Activated naive CD4-positive, alpha-beta T cell treated with anti-CD3 and anti-CD28 coated beads, Interleukin-2, amount 50 U/mL, for 16 hours (primary cell): ENCODE data around the gene IDH3B.
"Not testable (repeated sequence)": the region's sequence is repeated elsewhere in the genome, so short reads cannot be mapped to it uniquely, and the experiment has no call there.

Experiments used
- DNase-seq: peaks from one replicate; pipeline ENCODE4 v3.0.0-alpha.2; 2020

The IDH3B gene

GRCh38 chr20:2663887-2664719 is at the start of gene IDH3B:
Gene IDH3B (minus strand): TSS chr20:2664216. CDS start chr20:2664188, 28 bp downstream.
- DNase-seq = peak; percentile 90

DNA sequence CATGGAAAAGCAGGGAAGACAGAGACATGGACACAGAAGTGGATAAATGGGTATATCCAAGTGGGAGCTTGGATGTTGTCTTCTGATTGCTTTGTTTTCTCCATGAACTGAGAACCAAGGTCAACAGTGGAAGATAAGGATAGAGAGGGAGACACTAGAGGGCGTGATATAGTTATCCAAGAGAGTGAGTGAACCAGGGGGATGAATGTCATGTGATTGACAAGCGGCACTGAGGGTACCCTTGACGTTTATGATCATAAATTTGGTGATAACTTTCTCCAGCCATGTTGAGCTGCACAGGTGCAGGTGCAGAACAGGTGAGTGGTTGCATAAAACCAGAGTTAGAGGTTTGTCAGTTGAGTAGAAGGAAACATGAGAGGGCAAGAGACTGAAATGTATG is 49.3 kb upstream of the IDH3B start:
- DNase-seq = no peak

- DNase-seq = no peak
Observed at GRCh38 chr20:2709205-2709981, 45.4 kb upstream of the IDH3B start.

DNA sequence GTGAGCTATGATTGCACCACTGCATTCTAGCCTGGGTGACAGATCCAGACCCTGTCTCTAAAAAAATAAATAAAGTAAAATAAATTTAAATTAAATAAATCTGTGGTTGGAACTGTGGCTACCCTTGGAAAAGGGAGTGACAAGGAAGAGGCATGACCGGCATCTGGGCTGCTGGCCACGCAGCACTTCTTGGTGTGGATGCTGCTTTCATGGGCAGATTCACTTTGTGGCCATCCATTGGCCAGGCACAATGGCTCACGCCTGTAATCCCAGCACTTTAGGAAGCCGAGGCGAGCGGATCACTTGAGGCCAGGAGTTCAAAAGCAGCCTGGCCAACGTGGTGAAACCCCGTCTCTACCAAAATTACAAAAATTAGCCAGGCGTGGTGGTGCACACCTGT is 44.6 kb upstream of the IDH3B start:
- DNase-seq = no peak

- no peak for DNase-seq
Observed at GRCh38 chr20:2708073-2708415, 44.0 kb upstream of the IDH3B start.

DNA sequence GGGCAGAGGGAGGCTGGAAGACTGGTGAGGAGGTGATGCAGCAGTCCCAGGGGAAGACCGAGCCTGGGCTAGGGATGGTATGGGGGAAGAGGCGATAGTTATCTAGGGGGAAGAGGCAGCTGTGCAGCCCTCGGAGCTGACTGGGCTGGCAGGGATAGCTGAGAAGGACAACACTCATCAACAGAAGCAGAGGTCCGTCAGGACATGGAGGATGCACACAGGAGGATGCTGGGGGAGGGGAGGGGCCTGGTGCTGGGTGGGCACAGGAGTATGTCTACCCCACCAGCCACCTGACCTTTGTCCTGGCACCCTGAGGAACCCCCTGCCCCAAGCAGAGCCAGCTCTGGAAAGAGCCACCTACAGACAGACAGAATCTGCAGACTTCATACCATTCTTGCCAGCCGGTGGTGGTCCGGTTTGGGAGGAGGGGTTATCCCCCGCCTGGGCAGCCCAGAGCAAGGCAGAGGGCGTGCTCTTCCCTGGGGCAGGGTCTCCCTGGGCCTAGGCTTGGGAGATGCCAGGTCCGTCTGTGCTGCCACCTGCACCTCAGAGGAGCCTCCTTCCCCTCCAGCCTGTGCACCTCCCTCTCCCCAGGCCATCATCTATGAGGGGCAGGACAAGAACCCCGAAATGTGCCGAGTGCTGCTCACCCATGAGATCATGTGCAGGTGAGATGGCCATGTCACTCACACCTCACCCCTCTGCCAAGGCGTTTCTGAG is 43.5 kb upstream of the IDH3B start:
- no peak for DNase-seq

DNA sequence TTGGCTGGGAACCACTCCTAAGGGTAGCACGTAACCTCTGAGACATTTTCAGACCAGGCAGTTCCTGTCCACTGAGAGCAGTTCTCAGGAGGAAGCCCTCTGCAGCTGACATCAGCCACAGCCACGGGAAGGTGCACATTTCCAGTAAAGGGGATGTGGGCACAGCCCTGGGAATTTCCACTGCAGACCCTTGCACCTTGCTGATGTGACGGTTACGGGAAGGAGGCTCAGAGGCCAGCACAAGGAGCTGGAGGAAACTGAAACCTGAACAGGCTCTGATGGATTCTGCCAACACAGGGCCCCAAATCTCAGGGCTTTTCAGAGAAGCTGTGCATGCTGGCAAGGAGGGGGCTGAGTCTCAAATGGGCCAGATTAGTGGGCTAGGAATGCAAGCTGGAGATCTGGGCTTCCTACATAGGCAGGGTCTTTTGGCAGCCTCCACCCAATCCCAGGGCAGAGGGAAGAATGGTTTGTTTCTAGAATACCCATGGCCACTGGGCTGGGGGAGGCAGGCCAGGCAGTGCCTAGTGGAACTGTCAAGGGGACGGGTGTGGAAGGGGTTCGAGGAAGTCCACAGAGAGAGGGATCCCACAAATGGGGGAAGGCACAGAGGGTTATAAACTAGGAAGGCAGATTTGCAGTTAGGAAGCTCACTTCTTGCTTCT is 42.8 kb upstream of the IDH3B start:
- no peak for DNase-seq

- no peak for DNase-seq
Observed at GRCh38 chr20:2705931-2706645, 42.1 kb upstream of the IDH3B start.

- no peak for DNase-seq
Observed at GRCh38 chr20:2703716-2704475, 39.9 kb upstream of the IDH3B start.

GRCh38 chr20:2701671-2702081 is 37.7 kb upstream of the IDH3B start:
- DNase-seq = no peak

DNA sequence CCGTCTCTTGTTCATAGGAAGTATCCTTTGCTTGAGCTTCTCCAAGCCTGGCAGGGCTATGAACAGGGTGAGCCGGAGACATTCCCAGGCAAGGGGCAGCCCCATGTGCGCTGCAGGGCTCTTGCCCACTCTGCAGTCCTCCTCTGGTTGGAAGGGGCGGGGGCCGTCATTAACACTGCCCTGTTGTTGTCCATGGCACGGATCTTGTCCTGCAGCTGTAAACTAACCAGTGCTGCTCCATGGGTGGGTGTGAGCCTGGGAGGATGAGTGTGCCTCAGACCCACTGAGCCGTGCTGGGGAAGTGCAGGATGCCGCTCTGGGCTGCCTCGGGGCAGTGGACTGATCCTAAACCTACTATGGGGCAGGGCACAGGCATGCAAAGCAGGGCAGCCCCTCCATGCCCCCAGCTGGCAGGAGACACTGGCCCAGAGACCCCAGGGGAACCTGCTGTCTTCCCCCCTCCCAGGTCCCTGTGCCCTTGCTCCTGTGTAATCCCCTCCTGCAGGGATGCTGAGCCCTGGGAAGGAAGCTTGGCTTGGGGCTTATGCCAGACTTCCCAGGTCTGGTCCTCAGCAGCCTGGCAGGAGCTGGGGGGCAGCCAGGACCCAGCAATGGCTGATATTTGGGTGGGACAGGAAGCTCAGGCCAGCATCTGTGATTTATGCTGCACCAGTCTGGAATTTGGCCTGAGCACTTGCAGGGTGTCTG is 37.1 kb upstream of the IDH3B start:
- DNase-seq = no peak

DNA sequence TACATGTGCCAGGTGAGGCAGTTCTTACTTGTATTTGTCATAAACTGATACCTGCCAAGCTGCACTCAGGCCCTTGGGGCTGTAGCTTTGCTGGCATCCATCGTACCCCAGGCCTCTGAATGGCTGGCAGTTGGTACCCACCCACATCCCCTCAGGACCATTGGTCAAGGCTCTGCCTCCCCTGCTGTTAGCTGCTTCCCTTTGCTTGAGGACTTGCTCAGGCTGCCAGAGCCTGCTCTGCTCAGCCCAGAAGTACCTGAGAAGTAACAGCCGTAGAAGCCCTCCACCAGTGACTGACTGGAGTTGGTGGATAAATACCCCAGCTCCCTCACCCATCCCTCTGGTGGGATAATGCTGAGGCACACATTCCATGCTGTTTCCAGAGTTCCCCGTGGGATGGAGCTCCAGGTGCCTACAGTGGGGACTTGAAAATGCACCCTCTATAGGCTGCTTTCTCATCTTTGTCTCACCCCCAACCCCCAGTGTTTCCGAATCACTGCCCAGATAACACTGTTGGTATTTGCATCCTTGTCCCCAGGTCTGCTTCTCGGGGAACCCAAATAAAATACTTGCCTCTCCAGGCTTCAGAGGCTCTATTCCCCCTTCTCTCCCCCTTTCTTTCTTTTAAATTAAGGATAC is 35.9 kb upstream of the IDH3B start:
- DNase-seq = no peak

DNA sequence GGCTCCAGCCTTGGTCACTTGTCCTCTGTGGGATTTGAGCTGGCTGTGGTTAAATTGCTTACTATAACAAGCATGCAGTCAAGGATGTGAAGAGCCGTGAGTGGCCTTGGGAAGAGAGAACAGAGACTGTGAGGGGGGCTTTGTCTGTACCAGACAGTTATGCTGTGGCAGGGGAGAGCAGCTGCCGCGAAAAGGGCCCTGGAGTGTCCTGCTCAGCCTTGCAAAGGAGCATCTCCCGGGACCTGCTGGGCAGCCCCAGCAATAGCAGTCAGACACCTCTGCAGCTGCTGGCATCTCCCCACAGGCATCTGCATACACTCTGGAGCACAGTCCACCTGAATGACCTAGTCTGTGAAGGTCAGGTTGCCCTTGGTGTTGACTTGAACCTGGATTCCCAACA is 34.9 kb upstream of the IDH3B start:
- DNase-seq = no peak

- DNase-seq = no peak
Observed at GRCh38 chr20:2698186-2698817, 34.3 kb upstream of the IDH3B start.

- no peak for DNase-seq
Observed at GRCh38 chr20:2697768-2698167, 33.8 kb upstream of the IDH3B start.

DNA sequence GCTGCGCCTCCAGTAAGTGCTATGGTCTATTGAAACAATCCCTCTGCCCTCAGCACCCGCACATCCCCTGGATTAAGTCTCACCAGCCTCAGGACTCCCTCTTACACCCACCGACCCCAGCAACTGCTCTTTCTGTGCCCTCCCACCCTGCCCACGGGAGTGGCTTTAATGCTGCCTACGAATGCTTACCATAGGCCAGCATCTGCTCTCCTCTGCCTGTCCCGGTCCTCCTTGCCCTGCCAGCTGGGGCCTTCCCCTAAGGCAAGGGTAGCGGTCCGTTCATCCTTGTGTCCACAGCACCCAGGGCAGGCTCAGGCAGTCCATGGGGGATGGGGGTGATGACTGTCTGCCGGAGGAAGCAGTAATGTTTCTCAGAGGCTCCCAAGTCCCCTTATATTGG is 32.6 kb upstream of the IDH3B start:
- no peak for DNase-seq

- DNase-seq = not testable (repeated sequence)
Observed at GRCh38 chr20:2695984-2696525, 32.0 kb upstream of the IDH3B start.

- no peak for DNase-seq
Observed at GRCh38 chr20:2695206-2695983, 31.4 kb upstream of the IDH3B start.

DNA sequence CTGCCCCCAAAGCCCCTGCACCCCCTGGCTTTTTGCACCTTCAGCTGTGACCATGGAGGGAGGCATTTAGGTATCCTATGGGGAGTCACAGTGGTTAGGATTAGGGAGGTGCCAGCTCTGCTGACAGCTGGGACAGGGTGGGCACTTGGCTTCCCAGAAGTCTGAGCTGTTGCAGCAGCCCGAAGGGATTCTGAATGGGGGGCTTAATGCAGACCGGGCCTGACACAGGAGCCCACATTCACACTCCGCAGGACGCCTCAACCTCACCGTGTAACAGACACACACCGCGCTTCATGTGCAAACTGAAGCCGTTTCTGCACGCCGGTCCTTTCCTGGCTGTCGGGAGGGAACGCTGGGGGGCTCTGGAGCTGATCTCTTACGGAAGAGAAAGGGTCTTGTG is 30.5 kb upstream of the IDH3B start:
- no peak for DNase-seq
